ENCODE data around the gene PHF21A.
A peak's percentile ranks its signal among the peaks of the same experiment; 100 is the strongest.
"Not testable (repeated sequence)": the region's sequence is repeated elsewhere in the genome, so short reads cannot be mapped to it uniquely, and the experiment has no call there.

Gene PHF21A

DNA sequence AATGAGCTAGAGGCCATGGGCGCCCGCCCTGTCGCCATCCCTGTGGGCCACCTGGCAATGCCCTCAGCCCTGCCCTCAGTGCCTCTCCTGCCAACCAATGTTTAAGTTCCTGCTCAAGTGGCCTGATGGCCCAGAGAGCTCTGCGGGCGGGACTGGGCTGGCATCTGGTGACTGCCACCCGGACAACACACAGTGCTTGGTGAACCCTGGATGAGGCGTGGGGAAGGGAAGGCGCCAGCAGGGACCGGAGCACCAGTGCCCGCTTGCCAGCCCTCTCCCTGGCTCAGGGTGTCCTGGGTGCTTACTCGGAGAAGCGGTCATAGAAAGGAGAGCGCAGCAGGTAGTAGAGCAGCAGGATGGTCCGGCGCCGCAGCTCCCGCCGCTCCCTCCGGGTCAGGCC lies 207.7 kb downstream of the PHF21A start:
- Mint-ChIP-seq H3K27me3 (no peaks in the 10 kb centered on the region), H3K4me3 (no peak overlapping the region), H3K4me1 (peaks cover 27% of the 10 kb centered on the region), H3K27ac (ENCODE audit: low read depth) (peak overlapping the region; percentile 8), H3K9me3 (no peaks in the 10 kb centered on the region), H3K36me3 (ENCODE audit: insufficient read depth) (peaks cover 29% of the 10 kb centered on the region)
- ATAC-seq (replicated peaks; ENCODE audit: extremely low read depth, poor library complexity, severe bottlenecking), result no peak
- DNase-seq (ENCODE audit: low spot score in 2 of 2), result no peak

- Mint-ChIP-seq H3K27me3 (no peaks in the 10 kb centered on the region), H3K36me3 (ENCODE audit: insufficient read depth) (peaks cover 27% of the 10 kb centered on the region), H3K4me1 (peaks cover 23% of the 10 kb centered on the region), H3K9me3 (no peaks in the 10 kb centered on the region), H3K27ac (ENCODE audit: low read depth) (no peak overlapping the region), H3K4me3 (no peak overlapping the region)
- DNase-seq (ENCODE audit: low spot score in 2 of 2), result no peak
- no peak for ATAC-seq (replicated peaks; ENCODE audit: extremely low read depth, poor library complexity, severe bottlenecking)
These were observed 210.6 kb downstream of the PHF21A start for GRCh38 chr11:45910623-45911022.

DNA sequence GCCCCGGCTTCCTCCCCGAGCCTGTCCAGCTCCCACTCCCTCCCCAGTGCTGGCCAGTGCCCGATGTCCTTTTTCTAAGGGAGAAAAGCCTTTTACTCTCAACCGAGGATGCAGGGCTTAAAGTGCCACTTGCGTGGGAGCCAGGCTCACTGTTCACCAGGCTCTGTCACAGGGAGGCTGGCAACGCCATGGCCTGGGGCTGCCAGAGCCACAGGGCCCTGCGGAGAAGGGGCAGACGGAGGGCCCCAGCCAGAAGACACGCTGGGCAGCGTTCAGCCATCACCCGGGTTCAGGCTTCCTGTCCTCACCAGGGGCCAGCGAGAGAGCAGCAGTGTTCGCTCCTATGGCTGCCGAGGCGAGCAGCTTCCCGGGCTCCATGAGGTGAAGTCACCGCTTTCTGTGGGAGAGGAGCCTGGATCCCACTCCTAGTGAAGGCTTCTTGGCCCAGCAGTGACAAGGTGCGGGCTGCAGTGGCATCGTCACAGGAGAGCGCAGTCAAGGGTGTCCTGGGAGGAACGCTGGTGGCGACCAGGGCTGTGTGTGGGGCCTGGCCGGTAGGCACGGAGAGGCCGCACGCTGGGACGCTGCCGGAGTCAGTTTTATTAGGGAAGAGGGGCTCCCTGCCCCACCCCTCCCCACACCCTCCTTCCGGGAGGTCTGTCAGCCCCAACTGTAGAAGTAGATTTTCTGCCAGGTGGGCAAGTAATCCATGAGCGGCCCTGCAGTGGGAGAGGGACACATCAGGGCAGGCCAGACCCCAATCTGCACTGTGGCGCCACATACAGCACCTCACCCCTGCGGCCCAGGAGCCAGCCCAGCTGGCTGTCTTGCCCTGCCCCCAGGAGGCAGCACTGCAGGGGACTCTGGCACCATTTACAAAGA lies 211.4 kb downstream of the PHF21A start:
- Mint-ChIP-seq H3K4me3 (no peak overlapping the region), H3K27ac (ENCODE audit: low read depth) (no peak overlapping the region), H3K4me1 (peaks cover 18% of the 10 kb centered on the region), H3K36me3 (ENCODE audit: insufficient read depth) (peaks cover 26% of the 10 kb centered on the region), H3K9me3 (no peaks in the 10 kb centered on the region), H3K27me3 (no peaks in the 10 kb centered on the region)
- ATAC-seq (replicated peaks; ENCODE audit: extremely low read depth, poor library complexity, severe bottlenecking), result no peak
- DNase-seq (ENCODE audit: low spot score in 2 of 2), result no peak

GRCh38 chr11:45907911-45908370 lies 213.3 kb downstream of the PHF21A start:
- no peak overlapping the region for H3K4me3 Mint-ChIP-seq
- no peaks in the 10 kb centered on the region for H3K9me3 Mint-ChIP-seq
- H3K36me3 Mint-ChIP-seq (ENCODE audit: insufficient read depth), result peaks cover 26% of the 10 kb centered on the region
- ATAC-seq (replicated peaks; ENCODE audit: extremely low read depth, poor library complexity, severe bottlenecking), result no peak
- no peak for DNase-seq (ENCODE audit: low spot score in 2 of 2)
- no peaks in the 10 kb centered on the region for H3K27me3 Mint-ChIP-seq
- H3K4me1 Mint-ChIP-seq, result peaks cover 18% of the 10 kb centered on the region
- peak overlapping the region; percentile 14 for H3K27ac Mint-ChIP-seq (ENCODE audit: low read depth)

DNA sequence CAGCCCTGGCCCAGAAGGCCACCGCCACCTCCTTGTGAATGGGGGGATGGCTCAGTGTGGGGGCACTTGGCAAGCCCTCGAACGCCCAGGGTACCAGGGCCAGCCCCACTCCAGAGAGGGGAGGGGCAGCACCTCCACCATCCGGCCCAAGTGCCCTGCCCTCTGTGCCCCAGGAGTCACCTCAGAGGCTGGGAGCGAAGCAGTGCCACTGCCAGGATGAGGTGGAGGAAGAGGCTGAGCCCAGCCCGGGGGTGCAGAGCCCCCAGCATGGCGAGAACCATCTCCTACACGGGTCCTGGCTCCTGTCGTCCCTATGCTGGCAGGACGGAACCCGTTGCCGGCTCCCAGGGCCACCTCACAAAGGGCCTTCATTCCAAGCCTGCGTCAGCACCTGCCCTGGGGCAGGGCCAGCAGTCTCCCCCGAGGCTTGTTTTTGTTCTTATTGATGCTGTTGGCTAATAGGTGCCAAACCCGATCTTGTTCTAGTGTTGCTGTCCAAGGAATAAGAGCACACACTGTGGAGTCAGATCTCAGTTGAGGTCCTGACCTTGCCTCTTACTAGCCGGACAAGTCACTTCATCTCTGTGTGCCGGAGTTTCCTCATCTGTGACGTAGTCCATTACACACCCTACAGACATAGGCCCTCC lies 214.2 kb downstream of the PHF21A start, which contains the start of gene FREY1:
FREY1 (minus strand) TSS at position 307 of the 647 bp plus-strand sequence; CDS start at position 281, 26 bp downstream.
- ATAC-seq (replicated peaks; ENCODE audit: extremely low read depth, poor library complexity, severe bottlenecking), result no peak
- no peaks in the 10 kb centered on the region for H3K27me3 Mint-ChIP-seq
- no peaks in the 10 kb centered on the region for H3K9me3 Mint-ChIP-seq
- peaks cover 27% of the 10 kb centered on the region for H3K36me3 Mint-ChIP-seq (ENCODE audit: insufficient read depth)
- DNase-seq (ENCODE audit: low spot score in 2 of 2), result no peak
- H3K4me1 Mint-ChIP-seq, result peaks cover 18% of the 10 kb centered on the region
- no peak within 1 kb of the TSS for H3K4me3 Mint-ChIP-seq
- peak within 1 kb of the TSS; percentile 14 for H3K27ac Mint-ChIP-seq (ENCODE audit: low read depth)

DNA sequence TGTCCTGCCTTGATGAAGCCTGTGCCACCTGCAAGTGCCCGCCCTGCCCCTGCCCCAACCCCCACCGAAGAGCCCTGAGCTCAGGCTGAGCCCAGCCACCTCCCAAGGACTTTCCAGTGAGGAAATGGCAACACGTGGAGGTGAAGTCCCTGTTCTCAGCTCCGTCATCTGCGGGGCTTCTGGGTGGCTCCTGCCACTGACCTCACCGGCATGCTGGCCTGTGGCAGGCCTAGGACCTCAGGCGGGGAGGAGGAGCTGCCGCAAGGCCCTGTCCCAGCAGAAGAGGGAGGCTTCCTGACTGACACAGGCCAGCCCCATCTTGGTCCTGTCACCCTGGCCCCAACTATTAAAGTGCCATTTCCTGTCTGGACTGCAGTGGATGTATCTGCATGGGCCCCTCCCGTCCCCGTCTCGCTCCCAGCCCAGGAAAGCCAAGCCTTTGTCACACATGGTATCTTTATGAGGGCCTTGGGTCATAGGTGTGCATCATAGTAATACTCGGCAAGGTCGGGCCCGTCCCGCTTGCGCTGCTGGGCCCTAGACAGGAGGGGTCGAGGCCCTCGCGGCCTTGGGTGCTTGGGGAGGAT lies 215.1 kb downstream of the PHF21A start:
- Mint-ChIP-seq H3K9me3 (no peaks in the 10 kb centered on the region), H3K4me3 (no peak overlapping the region), H3K4me1 (peaks cover 18% of the 10 kb centered on the region), H3K27ac (ENCODE audit: low read depth) (no peak overlapping the region), H3K27me3 (no peaks in the 10 kb centered on the region), H3K36me3 (ENCODE audit: insufficient read depth) (peaks cover 23% of the 10 kb centered on the region)
- no peak for ATAC-seq (replicated peaks; ENCODE audit: extremely low read depth, poor library complexity, severe bottlenecking)
- no peak for DNase-seq (ENCODE audit: low spot score in 2 of 2)

GRCh38 chr11:45905576-45905975 lies 215.7 kb downstream of the PHF21A start:
- peak; percentile 29 for ATAC-seq (replicated peaks; ENCODE audit: extremely low read depth, poor library complexity, severe bottlenecking)
- H3K4me3 Mint-ChIP-seq, result not testable (repeated sequence)

DNA sequence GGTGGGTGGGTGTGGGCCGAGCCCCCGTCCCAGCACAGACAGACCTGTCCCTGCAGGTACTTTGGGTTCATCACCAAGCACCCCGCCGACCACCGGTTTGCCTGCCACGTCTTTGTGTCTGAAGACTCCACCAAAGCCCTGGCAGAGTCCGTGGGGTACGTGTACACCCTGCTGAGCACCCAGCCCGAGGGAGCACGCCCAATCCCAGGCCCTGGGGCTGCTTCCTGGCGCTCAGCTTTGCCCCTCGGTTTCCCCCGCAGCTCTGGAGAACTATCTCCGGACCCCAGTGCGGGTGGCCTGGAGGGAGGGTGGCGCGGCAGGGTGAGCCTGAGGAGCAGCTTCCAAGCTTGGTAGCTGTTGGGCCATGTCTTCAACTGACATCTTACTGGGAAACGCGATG lies 216.2 kb downstream of the PHF21A start:
- Mint-ChIP-seq H3K4me3 (no peak overlapping the region), H3K4me1 (peaks cover 24% of the 10 kb centered on the region), H3K27ac (ENCODE audit: low read depth) (no peak overlapping the region), H3K36me3 (ENCODE audit: insufficient read depth) (peaks cover 28% of the 10 kb centered on the region), H3K27me3 (peaks cover 9% of the 10 kb centered on the region), H3K9me3 (no peaks in the 10 kb centered on the region)
- DNase-seq (ENCODE audit: low spot score in 2 of 2) (no peak), ATAC-seq (replicated peaks; ENCODE audit: extremely low read depth, poor library complexity, severe bottlenecking) (no peak)

More at GRCh38 chr11:45905576-45905975, 215.7 kb downstream of the PHF21A start:
- H3K27ac Mint-ChIP-seq (ENCODE audit: low read depth); DNase-seq (ENCODE audit: low spot score in 2 of 2); H3K9me3 Mint-ChIP-seq; H3K27me3 Mint-ChIP-seq: not testable (repeated sequence)
- peaks cover 27% of the 10 kb centered on the region for H3K36me3 Mint-ChIP-seq (ENCODE audit: insufficient read depth)
- H3K4me1 Mint-ChIP-seq, result peaks cover 22% of the 10 kb centered on the region

DNA sequence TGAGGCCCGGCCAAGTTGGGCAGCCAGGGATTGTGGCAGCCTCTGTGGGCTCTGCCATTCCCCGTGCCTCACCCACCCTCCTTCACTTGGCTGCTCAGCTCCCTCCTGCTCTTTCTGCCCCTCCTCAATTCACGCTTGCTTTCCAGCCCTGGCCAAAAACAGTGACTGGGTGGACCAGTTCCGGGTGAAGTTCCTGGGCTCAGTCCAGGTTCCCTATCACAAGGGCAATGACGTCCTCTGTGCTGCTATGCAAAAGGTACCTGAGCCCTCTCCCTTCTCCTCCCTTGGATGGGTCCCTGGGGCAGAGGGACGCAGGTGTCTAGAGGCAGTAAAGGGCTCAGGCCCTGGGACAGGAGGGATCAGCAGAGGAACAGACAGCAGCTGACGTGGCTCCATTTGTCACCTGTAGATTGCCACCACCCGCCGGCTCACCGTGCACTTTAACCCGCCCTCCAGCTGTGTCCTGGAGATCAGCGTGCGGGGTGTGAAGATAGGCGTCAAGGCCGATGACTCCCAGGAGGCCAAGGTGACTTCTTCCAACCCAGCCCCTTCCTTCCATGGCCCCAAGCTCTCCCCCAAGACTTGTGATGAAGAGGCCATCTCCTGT lies 216.8 kb downstream of the PHF21A start:
- Mint-ChIP-seq H3K9me3 (no peaks in the 10 kb centered on the region), H3K27me3 (peaks cover 9% of the 10 kb centered on the region), H3K4me1 (peaks cover 24% of the 10 kb centered on the region), H3K4me3 (no peak overlapping the region), H3K27ac (ENCODE audit: low read depth) (no peak overlapping the region), H3K36me3 (ENCODE audit: insufficient read depth) (peaks cover 28% of the 10 kb centered on the region)
- DNase-seq (ENCODE audit: low spot score in 2 of 2), result no peak
- no peak for ATAC-seq (replicated peaks; ENCODE audit: extremely low read depth, poor library complexity, severe bottlenecking)

- H3K4me3 Mint-ChIP-seq, result no peak overlapping the region
- no peak for DNase-seq (ENCODE audit: low spot score in 2 of 2)
- ATAC-seq (replicated peaks; ENCODE audit: extremely low read depth, poor library complexity, severe bottlenecking), result no peak
- peaks cover 23% of the 10 kb centered on the region for H3K27me3 Mint-ChIP-seq
- H3K36me3 Mint-ChIP-seq (ENCODE audit: insufficient read depth), result peaks cover 22% of the 10 kb centered on the region
- peaks cover 18% of the 10 kb centered on the region for H3K4me1 Mint-ChIP-seq
- no peaks in the 10 kb centered on the region for H3K9me3 Mint-ChIP-seq
- no peak overlapping the region for H3K27ac Mint-ChIP-seq (ENCODE audit: low read depth)
These were observed 218.5 kb downstream of the PHF21A start for GRCh38 chr11:45902452-45903380.

DNA sequence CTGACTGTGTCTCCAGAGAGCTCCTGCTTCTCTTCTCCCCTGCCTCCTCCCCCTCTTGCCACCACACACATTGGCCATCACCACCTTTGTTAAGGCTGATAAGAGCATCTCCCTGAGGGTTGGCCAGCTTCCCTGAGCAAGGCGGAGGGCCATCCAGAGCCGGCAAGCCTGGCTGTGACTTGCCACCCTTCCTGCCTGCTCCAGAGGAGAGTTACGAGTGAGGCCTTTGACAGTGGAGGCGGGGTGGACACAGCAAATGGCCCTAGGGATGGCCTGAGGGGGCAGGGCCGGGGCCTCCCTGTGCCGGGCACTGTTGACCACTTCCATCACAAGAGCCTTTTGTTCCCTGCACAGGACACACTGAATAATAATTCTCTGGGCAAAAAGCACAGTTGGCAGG lies 219.6 kb downstream of the PHF21A start:
- peaks cover 17% of the 10 kb centered on the region for H3K4me1 Mint-ChIP-seq
- H3K36me3 Mint-ChIP-seq (ENCODE audit: insufficient read depth), result peaks cover 22% of the 10 kb centered on the region
- H3K4me3 Mint-ChIP-seq, result peak overlapping the region; percentile 47
- DNase-seq (ENCODE audit: low spot score in 2 of 2) (no peak), ATAC-seq (replicated peaks; ENCODE audit: extremely low read depth, poor library complexity, severe bottlenecking) (no peak)
- H3K27me3 Mint-ChIP-seq, result peaks cover 26% of the 10 kb centered on the region
- H3K9me3 Mint-ChIP-seq, result no peaks in the 10 kb centered on the region
- H3K27ac Mint-ChIP-seq (ENCODE audit: low read depth), result no peak overlapping the region
